GM18499 (cell line): ENCODE results near the gene ADGRF4.

Source experiments
- ATAC-seq: cut with Tn5 transposase; IDR thresholded peaks from one replicate; pipeline ENCODE4 v1.9.1; 2021; ENCODE audit warnings: moderate number of reproducible peaks; ENCODE audit not compliant: insufficient read depth, unreplicated experiment

Gene ADGRF4, protein sequence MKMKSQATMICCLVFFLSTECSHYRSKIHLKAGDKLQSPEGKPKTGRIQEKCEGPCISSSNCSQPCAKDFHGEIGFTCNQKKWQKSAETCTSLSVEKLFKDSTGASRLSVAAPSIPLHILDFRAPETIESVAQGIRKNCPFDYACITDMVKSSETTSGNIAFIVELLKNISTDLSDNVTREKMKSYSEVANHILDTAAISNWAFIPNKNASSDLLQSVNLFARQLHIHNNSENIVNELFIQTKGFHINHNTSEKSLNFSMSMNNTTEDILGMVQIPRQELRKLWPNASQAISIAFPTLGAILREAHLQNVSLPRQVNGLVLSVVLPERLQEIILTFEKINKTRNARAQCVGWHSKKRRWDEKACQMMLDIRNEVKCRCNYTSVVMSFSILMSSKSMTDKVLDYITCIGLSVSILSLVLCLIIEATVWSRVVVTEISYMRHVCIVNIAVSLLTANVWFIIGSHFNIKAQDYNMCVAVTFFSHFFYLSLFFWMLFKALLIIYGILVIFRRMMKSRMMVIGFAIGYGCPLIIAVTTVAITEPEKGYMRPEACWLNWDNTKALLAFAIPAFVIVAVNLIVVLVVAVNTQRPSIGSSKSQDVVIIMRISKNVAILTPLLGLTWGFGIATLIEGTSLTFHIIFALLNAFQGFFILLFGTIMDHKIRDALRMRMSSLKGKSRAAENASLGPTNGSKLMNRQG

DNA sequence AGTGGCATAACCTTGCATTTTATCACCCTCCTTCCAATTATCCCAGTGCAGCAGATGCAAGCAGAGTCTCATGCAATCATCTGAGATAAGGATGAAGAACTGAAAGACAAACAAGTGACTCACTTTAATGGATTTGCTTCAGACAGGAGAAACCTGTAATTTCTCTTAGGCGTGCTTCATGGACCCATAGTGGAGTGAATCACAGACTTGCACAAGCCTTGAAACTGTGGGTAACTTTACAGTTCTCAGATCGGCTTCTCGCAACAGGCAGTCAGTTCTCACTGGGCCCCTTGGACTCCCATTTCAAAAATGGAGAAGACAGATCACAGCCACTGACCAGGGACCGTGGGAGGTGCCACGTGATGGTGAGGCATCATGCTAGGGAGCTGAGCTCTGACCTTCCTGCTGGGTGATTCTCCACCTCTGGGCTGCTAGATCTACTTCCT, at the start of gene ADGRF4:
Gene ADGRF4, plus strand, starts transcription at position 239 of the 446 bp plus-strand sequence. CDS start 8,666 bp downstream, outside the sequence.
- ATAC-seq, result no peak

DNA sequence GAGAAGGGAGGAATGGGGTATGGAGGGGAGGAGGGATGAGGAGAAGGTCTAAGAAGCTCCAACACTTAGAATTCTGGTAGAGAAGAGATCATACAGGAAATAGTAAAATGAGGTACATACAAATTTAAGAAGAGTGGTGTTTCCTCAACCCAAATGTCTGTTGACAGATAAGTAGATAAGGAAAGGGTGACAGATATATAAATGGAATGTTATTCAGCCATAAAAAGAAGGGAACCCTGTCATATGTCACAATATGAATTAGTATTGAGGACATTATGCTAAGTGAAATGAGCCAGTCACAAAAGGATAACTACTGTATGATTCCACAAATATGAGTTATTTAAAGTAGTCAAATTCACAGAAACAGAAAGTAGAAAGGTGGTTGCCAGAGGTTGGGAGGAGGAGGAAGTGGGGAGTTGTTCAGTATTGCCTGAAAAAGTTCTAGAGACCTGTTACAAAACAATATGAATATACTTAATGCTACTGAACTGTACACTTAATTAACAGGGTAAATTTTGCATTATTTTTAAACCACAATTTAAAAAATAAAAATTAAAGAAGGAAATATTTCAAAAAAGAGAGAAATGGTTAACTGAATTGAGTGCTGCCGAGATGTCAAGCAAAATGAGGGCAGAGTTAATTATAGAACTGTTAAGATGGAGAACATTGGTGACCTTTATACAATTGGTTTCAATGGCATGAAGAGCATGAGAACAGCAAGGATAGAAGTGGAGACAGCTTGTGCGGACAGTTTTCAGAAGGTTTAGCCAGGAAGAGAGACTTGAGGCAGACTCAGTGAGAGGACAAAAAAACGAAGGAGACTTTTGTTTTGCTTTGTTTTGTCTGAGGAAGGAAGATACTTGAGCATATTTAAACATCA, 47.6 kb upstream of the ADGRF4 start:
- no peak for ATAC-seq

DNA sequence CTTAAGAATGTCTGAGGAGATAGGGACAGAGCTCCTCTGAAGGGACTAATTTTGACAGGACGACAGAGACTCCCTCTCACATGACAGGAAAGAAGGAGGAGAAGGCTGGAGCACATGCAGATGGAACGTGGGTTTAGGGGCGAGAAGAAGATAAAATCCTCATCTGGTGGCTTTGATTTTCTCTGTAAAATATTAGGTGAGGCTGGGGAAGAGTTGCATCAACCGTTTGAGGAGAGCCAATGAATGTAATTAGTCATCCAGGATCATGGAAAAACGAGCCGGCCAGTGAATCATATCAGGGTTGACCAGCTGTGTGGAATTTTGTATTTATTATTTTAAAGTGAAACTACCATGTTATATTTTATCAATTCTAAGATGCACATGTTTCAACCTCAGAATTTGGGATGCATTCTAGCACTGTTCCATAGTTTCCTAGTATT, 46.9 kb upstream of the ADGRF4 start:
- ATAC-seq, result no peak

DNA sequence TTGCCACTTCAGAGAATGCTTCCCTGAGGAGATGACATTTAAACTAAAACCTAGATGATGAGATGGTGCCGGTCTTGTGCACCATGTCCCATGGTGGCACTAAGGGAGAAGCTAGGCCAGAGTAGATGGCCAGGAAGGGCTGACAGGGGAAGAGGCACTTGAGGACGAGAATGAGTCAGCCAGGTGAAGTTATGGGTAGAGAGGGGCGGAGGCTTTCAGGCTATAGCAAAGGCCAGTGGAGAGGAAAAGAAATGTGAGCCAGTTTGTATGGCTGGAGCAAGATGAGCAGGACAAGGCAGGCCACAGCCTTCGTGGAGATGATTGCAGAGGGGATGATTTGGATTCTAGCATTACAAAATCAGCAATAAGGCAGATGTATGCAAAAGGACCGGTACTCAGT, 44.7 kb upstream of the ADGRF4 start:
- ATAC-seq, result no peak

DNA sequence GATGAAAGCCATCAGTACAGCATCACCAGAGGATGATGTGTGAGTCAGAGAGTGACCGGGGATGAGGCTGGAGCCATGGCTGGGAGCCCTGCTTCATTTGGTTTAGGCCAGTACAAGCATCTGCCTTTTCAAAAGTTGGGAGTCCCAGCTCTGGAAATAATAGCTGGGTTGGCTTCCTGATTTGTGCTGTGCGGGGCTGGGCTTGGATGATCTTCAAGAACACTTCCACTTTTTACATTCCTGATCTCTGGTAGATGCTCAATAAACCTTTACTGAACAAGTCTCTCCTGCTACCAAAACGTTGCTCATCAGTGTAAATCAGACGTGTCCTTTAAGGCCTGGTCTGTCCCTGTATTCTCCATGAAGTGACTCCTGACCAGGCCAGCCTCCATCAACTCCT, 44.1 kb upstream of the ADGRF4 start:
- ATAC-seq, result no peak

DNA sequence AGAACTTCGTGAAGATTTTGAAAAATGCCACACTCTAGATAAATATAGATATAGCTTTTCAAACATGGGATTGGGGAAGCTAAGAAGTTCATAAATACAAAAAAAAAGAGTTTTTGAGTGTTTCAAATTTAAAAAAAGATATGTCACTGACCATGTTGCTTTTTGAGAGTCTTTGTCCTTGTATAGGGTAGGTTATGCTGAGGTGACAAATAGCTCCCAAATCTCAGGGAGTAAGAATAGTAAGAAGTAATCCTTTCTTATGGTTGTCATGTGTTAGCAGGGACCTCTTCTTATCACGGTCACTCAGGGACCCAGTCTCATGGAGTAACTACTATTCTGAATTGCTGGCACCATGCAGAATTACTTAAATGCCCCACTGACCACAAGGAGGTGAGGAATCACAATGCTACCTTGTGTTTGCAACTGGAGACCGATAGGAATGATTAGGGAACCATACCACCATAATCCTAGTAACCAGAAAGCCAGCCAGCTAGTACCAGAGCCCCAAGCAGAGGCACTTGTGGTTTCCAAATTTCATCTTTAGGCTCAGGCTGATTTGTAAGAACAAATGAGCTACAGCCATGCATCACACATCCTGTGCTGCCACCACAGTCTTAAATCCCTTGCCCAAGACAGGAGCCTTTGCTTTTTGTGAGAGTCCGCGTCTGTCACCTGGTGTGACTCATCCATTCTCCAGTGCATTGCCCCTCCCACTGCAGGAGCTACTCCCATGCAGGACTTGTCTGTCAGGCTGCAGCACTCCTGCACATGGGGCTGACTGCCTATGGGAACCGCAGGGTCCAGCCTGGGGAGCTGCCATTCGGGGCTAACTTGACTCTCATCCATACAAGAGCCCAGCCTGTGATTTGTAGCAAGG, 42.4 kb upstream of the ADGRF4 start:
- no peak for ATAC-seq

DNA sequence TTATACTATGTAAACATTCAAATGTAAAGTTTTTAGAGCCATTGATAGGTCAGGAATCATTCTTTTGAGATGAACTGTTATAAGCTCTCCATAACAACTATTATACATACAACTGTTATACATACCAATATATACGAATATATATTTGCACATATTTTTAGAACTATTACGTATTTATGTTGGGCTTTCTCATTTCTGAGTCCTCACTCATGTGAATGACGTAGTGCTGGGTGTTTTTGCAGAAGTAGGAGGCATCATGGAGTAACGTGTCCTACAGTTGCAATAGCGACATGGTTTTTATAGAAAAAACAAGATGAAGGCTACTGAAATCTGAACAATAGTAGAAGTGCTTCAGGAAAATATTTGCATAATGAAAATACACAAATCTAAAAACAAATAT, 36.4 kb upstream of the ADGRF4 start:
- no peak for ATAC-seq

DNA sequence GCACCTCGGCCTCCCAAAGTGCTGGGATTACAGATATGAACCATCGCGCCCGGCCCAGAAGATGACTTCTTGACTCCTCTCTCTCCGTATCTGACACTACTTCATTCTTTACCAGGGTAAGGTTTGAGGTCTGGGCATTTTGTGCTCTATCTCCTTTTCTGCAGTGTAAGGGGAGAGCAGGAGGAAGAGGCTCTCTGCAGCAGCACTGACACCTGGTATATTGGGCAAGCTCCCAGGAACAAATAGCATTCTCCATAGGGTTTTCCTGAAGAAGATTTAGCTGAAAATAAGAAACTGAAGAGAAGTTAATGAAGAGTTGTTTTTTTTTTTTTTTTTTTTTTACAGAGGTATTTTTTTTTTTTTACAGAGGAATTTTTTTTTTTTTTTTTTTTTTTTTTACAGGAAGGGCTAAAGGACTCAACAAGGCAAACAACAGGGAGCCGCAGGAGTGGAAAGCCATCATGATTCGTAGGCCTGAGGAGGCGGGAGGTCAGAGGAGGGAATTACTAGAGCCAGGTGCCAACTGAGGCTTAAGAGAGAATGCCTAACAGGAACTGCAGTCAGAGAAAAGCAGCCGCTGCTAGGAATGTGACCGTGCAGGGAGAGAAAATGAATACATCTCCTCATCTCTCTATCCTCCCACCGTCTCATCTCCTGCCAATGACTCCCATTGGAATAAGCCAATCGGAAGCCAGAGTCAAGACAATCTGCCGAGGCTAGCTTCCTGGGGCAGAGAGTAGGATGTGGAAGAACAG, 34.7 kb upstream of the ADGRF4 start:
- no peak for ATAC-seq

DNA sequence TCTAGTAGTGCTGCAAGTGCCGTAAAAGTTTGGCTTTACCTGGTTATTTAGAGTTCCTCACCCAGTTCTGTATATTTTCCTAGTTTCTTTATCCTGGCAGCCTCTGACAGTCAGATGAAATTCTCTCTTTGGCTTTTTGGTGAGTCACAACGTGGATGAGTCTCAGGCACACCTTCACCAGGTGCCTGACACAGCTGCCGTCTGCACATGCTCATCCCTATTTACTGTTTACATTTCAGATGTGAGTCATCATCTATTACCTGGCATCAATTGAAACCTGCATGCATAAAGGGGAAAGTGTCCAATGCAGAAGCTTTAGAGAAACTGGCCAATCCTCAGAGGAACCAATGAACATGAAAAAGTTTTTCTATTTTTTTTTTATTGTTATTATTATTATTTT, 33.3 kb upstream of the ADGRF4 start:
- ATAC-seq, result no peak

DNA sequence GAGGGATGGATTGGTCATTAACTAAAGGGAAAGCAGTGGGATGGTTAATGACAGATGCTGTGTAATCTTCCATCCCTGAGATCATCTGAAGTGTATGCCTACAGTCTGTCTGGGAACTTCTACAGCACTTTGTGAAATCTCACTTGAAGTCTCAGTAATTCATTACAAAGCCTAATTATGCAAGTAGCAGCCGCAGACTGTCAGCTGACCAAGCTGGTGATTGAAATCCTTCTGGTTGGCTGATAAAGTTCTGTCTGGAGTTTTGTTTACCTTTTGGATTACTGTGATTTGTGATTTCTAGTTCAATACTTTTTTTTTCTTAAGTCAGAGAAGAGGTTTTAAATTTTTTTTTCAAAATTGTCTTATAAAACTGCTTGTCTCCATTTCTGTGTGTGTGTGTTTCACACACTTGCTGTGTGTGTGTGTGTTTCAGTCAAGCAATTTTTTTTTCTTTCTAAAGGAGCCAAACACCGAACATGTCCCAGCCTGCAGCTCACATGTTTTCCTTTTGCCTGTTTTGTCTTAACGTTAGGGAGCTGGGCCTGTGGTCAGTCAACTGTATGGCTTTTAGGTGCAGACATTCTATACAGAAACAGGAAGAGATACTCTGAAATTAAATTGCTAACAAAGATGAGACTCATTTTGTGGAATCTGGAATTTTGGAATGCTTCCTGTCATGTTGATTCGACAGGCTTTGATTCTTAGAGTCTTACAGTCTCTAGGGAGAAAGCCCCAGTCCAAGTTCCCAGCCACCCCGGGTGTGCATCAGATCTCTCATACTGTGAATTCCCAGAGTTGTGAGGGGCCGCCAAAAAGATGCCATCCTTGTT, 28.5 kb upstream of the ADGRF4 start:
- no peak for ATAC-seq

DNA sequence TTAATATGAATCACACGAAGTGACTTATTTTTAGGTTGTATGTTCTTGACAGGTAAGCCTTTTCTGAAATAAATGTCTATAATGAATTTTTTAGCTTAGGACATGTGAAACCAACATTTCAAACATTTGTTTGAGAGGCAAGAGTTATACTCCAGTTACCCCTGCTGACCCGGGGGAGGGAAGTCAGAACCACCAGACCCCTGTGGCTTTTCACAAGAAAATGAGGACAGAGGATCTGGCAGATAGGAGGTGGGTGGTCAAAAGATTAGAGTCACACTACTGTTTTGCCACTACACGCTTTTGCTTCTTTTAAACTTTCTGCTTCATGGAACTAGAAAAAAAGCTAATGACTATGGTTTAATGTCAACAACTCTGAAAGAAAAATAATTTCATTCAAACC, 27.5 kb upstream of the ADGRF4 start:
- ATAC-seq, result no peak

DNA sequence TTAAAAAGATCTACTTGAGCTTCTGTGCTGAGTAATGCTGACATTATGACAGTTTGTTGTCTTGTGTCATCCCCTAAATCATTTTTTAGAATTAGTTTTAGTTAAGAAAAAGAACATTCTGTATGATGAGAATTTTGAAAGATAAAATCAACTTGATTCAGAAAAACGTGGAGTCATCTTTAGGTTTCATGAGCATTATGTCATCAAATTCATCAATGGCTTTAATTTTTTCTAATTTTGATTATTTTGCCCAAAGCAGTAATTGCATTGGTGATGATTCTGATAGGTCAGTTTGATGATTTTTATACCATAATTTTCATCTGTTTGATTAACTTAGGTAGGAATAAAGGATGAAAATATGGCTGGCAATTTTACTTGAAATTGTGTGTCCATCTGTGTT, 26.6 kb upstream of the ADGRF4 start:
- ATAC-seq, result no peak

DNA sequence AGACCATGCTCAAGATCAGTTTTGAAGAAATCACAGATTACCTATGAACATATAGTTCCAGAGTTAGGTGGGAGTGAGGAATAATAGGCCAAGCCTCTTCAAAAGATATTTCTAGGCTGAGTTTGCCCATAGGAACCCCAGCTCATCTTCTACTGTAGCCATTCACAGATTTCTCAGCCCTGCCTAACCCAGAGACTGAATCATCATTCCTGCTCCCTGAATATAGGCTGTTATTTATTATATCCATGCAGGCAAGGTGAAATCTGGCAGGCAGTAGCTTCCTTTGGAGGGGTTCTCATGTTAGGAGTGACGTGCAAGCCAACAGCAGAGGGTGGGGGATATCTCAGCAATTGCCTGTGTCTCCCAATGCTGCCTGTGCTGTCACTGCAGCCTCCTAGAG, 25.6 kb upstream of the ADGRF4 start:
- no peak for ATAC-seq

DNA sequence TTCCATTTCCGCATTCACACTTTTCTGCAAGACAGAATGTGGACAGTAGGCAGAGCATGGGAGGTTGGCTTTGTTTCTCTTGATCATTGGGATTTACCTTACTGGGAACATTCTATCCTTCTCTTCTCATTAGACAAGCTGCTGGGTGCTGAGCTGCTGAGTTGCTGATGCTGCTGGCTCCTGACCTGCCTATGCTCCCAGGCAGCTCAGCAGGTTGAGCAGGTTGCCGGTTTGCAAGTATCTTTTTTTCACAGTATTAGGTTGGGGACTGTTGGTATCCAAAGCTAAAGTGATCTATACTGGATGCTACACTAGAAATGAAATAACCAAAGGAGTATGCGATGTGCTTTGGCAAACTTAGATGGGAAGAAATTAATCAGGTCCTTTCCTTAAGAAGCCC, 23.7 kb upstream of the ADGRF4 start:
- ATAC-seq, result no peak

DNA sequence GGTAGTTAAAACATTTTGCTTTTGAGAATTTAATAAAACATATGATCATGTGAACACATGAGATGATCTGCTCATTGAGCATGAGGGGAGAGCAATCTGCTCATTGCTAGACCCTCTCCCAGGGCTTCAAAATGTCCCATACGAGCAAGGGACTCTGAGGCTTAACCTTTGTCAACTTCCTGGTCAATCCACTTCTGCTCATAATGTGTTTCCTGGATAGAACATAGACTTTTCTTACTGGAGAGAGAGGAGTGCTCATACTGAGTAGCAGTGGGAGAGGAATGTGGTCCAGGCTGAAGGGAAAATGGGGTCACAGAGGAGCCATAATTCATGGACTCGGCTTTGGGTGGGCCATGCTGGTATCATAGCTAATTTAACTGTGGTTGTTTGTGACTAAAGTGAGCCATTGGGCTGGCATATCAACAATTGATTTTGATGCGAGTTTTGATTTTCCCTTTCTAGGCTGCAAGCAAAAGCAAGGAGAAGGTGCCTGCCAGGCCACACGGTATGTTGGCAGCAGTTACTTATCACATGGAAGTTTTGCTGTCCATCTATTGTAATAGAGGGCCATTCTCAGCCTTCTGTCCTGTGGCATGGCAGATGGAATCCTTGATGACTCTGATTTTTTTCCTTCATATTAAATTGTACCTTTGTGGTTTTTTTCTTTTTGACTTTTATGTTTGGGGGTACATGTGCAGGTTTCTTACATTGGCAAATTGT, 20.8 kb upstream of the ADGRF4 start:
- ATAC-seq, result no peak

DNA sequence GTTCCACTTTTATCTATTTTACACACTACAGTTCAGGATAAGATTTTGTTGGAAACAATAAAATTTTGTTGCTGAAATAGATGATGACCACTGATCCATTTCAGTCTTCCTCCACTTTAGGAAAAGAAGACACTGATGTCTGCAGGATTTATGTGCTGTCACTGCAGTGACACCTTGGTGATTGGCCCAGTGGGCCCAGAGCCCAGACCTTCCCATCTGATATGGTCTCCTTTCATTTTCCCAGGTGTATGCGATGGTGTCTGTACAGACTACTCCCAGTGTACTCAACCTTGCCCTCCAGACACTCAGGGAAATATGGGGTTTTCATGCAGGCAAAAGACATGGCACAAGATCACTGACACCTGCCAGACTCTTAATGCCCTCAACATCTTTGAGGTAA, 19.6 kb upstream of the ADGRF4 start:
- ATAC-seq, result no peak

DNA sequence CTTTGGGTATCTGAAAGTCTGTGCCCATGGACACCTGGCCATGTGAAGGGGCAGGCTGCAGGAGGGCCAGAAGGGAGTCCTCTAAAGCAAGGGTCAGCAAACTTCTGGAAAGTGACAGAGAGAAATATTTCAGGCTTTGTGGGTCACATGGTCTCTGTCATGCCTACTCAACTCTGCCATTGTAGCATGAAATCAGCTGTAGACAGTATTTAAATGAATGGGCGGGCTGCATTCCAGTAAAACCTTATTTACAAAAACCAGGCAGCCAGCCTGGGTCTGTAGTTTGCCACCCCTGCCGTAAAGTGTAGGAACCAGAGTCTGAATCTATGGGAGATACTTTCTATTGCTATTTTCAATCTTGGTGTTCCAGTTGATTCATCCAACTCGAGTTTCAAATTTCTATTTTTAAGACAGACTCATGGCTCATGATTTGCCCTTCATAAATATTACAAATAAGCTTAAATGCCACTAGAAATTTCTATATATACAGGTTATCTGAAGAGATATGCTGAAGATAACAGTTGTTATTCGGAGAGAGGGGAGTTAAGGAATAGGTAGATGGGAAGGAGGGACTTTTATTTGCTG, 19.0 kb upstream of the ADGRF4 start:
- no peak for ATAC-seq
